GM12875 (cell line): ENCODE data around the gene DOCK4.

Experiments used
- H3K4me3 ChIP-seq: one replicate; pipeline ENCODE4 v1.5.1; 2011; ENCODE audit warnings: low read depth, low read length, control low read depth
- TF ChIP-seq, protein P1 (sequence below): IDR thresholded peaks from 2 replicates; pipeline ENCODE4 v1.5.1; 2011; ENCODE audit warnings: low read depth, mild to moderate bottlenecking, control low read depth, inconsistent platforms, low read length, moderate library complexity, borderline replicate concordance; ENCODE audit not compliant: insufficient read depth

The DOCK4 gene

DNA sequence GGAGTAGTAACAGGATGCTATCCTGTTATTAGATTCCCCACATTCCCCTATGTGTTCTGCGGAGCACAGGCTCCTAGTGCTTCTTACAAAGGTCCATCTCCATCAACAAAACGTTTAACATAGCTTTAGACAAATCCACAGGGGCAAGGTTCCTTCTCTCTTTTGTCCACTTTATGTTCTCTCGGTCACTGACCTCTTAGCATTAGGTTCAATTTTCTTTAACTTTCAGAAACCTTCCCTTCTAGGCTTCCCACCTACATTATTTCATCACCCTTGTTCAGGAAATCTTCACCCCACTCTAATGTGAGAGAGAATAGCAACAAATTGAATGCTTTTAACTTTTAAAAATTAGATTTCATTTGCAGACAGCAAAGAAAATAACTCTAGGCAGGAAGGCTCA, 84.9 kb downstream of the DOCK4 start:
- no peak overlapping the region for H3K4me3 ChIP-seq
- TF ChIP-seq, protein P1, sequence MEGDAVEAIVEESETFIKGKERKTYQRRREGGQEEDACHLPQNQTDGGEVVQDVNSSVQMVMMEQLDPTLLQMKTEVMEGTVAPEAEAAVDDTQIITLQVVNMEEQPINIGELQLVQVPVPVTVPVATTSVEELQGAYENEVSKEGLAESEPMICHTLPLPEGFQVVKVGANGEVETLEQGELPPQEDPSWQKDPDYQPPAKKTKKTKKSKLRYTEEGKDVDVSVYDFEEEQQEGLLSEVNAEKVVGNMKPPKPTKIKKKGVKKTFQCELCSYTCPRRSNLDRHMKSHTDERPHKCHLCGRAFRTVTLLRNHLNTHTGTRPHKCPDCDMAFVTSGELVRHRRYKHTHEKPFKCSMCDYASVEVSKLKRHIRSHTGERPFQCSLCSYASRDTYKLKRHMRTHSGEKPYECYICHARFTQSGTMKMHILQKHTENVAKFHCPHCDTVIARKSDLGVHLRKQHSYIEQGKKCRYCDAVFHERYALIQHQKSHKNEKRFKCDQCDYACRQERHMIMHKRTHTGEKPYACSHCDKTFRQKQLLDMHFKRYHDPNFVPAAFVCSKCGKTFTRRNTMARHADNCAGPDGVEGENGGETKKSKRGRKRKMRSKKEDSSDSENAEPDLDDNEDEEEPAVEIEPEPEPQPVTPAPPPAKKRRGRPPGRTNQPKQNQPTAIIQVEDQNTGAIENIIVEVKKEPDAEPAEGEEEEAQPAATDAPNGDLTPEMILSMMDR, result no peak

DNA sequence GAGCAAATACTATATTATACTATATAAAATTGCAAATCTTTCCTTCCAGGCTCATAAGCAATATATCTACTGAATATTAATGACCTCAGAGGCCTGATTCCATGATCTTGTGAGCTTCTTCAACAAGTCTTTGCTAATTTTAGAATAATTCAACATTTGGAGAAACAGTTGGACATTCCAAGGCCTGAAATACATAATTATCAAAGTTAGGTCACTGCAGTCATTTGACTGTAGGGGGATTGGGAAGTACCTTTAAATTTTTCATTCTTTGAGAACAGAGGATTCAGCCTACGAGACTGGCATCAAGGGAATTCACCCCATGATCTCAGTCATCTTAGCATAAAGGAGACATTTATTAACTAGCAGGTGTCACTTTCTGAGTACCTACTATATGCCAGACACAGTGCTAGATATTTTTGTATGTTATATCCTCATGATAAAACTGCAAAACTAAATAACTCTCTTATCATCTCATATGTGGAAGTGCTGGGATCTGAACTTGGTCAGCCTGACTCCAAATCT, 85.4 kb downstream of the DOCK4 start:
- TF ChIP-seq, protein P1, result no peak
- no peak overlapping the region for H3K4me3 ChIP-seq

DNA sequence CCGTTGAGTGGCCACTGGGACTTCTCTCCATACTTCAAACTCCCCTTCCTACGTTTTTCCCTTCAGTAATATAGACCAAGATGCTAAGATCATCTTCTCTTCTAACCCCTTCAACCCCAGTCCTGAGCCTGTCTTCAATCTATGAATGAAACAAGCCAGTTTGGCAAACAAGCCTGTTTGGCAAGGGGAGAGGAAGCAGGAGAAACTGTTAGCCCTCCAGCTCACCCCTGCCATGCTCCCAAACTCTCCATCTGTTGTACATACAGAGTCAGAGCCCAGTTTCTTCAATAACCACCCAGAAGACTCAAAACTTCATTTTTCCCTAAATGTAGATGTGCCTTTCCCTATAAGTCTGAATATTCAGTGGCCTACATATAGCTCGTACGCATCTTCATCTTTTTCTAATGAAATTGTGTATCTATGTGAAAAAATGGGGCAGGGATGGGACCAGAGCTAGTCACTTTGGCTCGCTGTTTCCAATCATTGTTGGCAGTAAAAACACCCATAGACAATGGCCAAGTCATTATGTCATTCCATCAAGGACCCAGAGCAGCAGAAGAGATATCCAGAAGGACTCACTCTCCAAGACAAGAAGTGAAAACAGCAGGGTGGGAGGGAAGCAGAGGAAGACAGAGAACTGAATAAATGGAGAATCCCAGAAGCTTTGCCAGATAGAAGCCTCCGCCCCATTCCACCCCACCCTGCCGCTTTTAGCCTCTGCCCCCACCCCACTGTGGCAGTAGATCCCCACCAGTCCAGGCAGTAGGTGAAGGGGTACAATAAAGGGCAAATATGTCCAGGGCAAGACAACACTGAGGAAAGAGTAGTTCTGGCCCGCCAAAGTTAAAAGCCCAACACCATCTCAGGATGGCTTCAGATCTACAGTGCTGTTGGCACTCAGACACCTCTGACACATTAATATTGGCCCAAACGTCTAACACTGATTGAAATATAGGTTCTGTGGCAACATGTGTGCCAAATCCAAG, 87.3 kb downstream of the DOCK4 start:
- TF ChIP-seq, protein P1, result no peak
- no peak overlapping the region for H3K4me3 ChIP-seq

DNA sequence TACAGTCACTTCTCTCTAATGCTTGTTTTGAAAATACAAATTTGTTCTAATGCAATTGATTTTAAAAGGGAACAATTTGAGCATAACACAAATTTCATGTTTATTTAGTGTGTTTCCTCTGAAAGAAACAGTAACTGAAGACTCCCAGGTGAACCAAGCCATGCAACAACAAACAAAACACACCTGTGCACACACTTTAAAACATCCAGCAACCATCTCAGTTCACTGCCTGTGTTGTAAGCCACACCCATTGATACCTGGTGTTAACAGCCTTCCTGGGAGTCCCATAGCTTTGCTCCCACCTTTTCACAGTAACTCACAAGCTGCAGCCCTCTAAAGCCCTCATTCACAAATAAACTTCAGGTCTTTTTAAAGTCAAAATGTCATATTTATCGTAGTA, 89.3 kb downstream of the DOCK4 start:
- TF ChIP-seq, protein P1, result no peak
- no peak overlapping the region for H3K4me3 ChIP-seq

DNA sequence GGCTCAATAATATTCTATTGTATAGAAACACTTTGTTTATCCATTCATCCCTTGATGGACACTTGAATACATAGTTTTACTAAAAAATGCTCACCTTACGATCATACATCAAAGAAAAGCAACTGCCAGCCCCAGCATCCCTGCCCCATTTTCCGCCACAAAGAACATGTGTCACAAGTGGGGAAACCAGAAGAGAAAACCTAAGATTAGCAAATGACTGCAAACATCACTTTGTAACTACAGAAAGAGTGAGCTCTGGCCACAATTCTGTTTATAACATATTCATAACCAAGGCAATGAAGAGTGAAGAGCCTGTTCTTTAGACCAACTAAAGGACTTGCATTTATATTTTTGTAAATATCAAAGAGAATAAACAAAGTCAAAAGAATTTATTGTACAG, 89.8 kb downstream of the DOCK4 start:
- H3K4me3 ChIP-seq, result no peak overlapping the region
- TF ChIP-seq, protein P1, result no peak

DNA sequence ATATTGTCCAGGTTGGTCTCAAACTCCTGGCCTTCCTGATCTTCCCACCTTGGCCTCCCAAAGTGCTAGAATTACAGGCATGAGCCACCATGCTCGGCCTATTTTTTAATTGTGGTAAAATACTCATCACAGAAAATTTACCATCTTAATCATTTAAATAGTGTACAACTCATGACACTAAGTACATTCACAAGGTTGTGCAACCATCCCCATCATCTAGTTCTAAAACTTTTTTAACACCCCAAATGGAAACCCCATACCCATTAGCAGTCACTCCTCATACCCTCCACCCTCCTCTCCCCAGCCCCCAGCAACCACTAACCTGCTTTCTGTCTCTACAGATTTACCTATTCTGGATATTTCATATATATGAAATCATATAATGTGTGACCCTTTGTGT, 90.3 kb downstream of the DOCK4 start:
- TF ChIP-seq, protein P1, result no peak

More for the DNA sequence above, 90.3 kb downstream of the DOCK4 start:
- H3K4me3 ChIP-seq, result no peak overlapping the region
